ENCODE data around the gene MTARC1. TPM values are rescaled to one million over a fixed set of nuclear protein-coding genes. Genes with fewer than 3 reads are reported as not detected.

The MTARC1 gene
- total and polyA plus RNA-seq, 2 of the 4 experiments (the other 2 are of a cell fraction): 0.18 to 0.55 TPM

GRCh38 chr1:220809704-220810103 is 23.0 kb downstream of the MTARC1 start:
- Histone ChIP-seq H3K79me1 (ENCODE audit: low read depth in 1 of 2, low read length in 2 of 2) (no peaks in the 10 kb centered on the region), H3K23ac (ENCODE audit: low read depth, low read length) (no peak overlapping the region; the same call in 1 of the 2 replicates), H2BK120ac (ENCODE audit: low read depth, low read length) (no peak overlapping the region), H3K9me1 (ENCODE audit: insufficient read depth, low read length) (no peaks in the 10 kb centered on the region), H2BK15ac (ENCODE audit: low read depth, low read length) (no peak overlapping the region), H3K56ac (ENCODE audit: extremely low read depth, insufficient read depth, low read length) (no peak overlapping the region), H4K20me1 (ENCODE audit: insufficient read depth, low read length) (no peaks in the 10 kb centered on the region), H4K8ac (ENCODE audit: low read depth in 2 of 2, low read length in 2 of 2) (no peak overlapping the region), H4K5ac (ENCODE audit: low read depth, low read length) (no peak overlapping the region), H3K4me3 (ENCODE audit: insufficient read depth, low read depth, low read length) (no peak overlapping the region), H3K27ac (ENCODE audit: insufficient read depth, low read length) (no peak overlapping the region), H3K36me3 (ENCODE audit: control insufficient read depth, insufficient read depth, low read length) (no peaks in the 10 kb centered on the region), H2AFZ (replicated peaks; ENCODE audit: low read length, poor library complexity) (no peak overlapping the region), H4K91ac (ENCODE audit: insufficient read depth, low read depth, low read length) (no peak overlapping the region), H2AK5ac (ENCODE audit: low read depth, low read length) (no peak overlapping the region), H3K9ac (ENCODE audit: low read depth, low read length) (no peak overlapping the region), H2AK9ac (replicated peaks; ENCODE audit: low read depth, low read length, poor library complexity) (no peak overlapping the region), H3K14ac (replicated peaks; ENCODE audit: low read depth, low read length) (no peak overlapping the region), H3K4me1 (ENCODE audit: control insufficient read depth, insufficient read depth, low read length) (peaks cover 1% of the 10 kb centered on the region; the same call in 1 of the 2 replicates), H3K27me3 (ENCODE audit: control insufficient read depth, insufficient read depth, low read length) (peaks cover 5% of the 10 kb centered on the region; the same call in 1 of the 2 replicates), H2BK20ac (ENCODE audit: low read depth, low read length) (no peak overlapping the region), H2BK5ac (ENCODE audit: low read depth, low read length, poor library complexity, severe bottlenecking) (no peak overlapping the region), H3K4me2 (ENCODE audit: low read depth, low read length) (no peak overlapping the region), H3K18ac (ENCODE audit: low read depth, low read length) (no peak overlapping the region), H3K4ac (ENCODE audit: low read depth, low read length) (no peak overlapping the region), H3K9me3 (ENCODE audit: control insufficient read depth, insufficient read depth, low read length) (peaks cover 2% of the 10 kb centered on the region; the same call in 1 of the 2 replicates)
- DNase-seq: no peak
- in situ Hi-C loops (cut with MboI; ENCODE audit: low sequenced_read_pairs): loop anchor here (10.0 kb wide), 1 partner anchor 625 kb away; no protein-coding TSS in a partner anchor
- no peak for ATAC-seq (ENCODE audit: low read depth)
- intact Hi-C loops (cut with micrococcal nuclease): loop anchor here (1.0 to 10.0 kb wide), 6 partner anchors 65 to 915 kb away; no protein-coding TSS in a partner anchor
- WGBS, 2 experiments (ENCODE audit: extremely low coverage in 2 of 2, insufficient read length in 1 of 2): 91% methylated on average over 5 of the region's 8 CpGs; no CpG with 5 or more reads in 1 of the 2 experiments
- CTCF ChIA-PET: interaction anchor here (0.7 to 1.8 kb wide), 4 partner anchors 9 to 394 kb away, joined by 3 to 6 read pairs (median 4); no protein-coding TSS in a partner anchor
- BruUV-seq (replicated peaks): no TSS peak
- POLR2A ChIA-PET (ENCODE audit: unreplicated experiment): no interaction called here
- dilution Hi-C loops (cut with HindIII; ENCODE audit: low sequenced_read_pairs, unreplicated experiment): no loop called here
- TF ChIP-seq MXI1 (IDR thresholded peaks at IDR 0.05; ENCODE audit: borderline replicate concordance, low read depth, low read length) (no peak), POLR2A (IDR thresholded peaks at IDR 0.05; ENCODE audit: low read depth, low read length) (no peak), NFE2L2 (IDR thresholded peaks at IDR 0.05; ENCODE audit: low read depth, low read length) (no peak), CTCF (conservative IDR thresholded peaks at IDR 0.05; ENCODE audit: low read depth, low read length) (no peak), BHLHE40 (IDR thresholded peaks at IDR 0.05; ENCODE audit: low read depth, low read length) (no peak), MAFK (IDR thresholded peaks at IDR 0.05; ENCODE audit: low read depth, low read length) (no peak), RCOR1 (IDR thresholded peaks at IDR 0.05; ENCODE audit: insufficient replicate concordance, low read length) (no peak), CEBPB (IDR thresholded peaks at IDR 0.05; ENCODE audit: low read depth, low read length) (no peak), MAZ (IDR thresholded peaks at IDR 0.05; ENCODE audit: borderline replicate concordance, low read depth, low read length) (no peak), RAD21 (IDR thresholded peaks at IDR 0.05; ENCODE audit: low read length) (no peak), RFX5 (IDR thresholded peaks at IDR 0.05; ENCODE audit: low read depth, low read length) (no peak), USF2 (IDR thresholded peaks at IDR 0.05; ENCODE audit: low read depth, low read length) (no peak)

All from IMR-90 (cell line).